ENCODE data around the gene FAM219B.

FAM219B gene

GRCh38 chr15:74897300-74897701 lies 9.3 kb downstream of the FAM219B start:
- TF ChIP-seq CEBPB (IDR thresholded peaks at IDR 0.05), result no peak
- no peak for TF ChIP-seq FOXM1 (IDR thresholded peaks at IDR 0.05; ENCODE audit: borderline replicate concordance, low read depth)
- no peak for TF ChIP-seq RAD21 (IDR thresholded peaks at IDR 0.05; ENCODE audit: low read depth)
- no peak for TF ChIP-seq NFIC (IDR thresholded peaks at IDR 0.05)
- no peak for TF ChIP-seq YY1 (IDR thresholded peaks at IDR 0.05; ENCODE audit: low read depth)
- TF ChIP-seq EGR1 (IDR thresholded peaks at IDR 0.05), result no peak; the same call in 1 of the 2 replicates
- TF ChIP-seq ZBTB7A (IDR thresholded peaks at IDR 0.05; ENCODE audit: low read depth), result no peak
- TF ChIP-seq USF1 (IDR thresholded peaks at IDR 0.05), result no peak
- TF ChIP-seq EP300 (IDR thresholded peaks at IDR 0.05; ENCODE audit: borderline replicate concordance), result no peak
- no peak for TF ChIP-seq CREB1 (IDR thresholded peaks at IDR 0.05; ENCODE audit: low read depth)
- no peak for TF ChIP-seq TCF12 (IDR thresholded peaks at IDR 0.05; ENCODE audit: low read depth)
- no peak for TF ChIP-seq TEAD4 (IDR thresholded peaks at IDR 0.05)
- TF ChIP-seq REST (IDR thresholded peaks at IDR 0.05; ENCODE audit: low read depth), result no peak
- no peak for TF ChIP-seq TAF1 (IDR thresholded peaks at IDR 0.05; ENCODE audit: low read depth)
- no peak for TF ChIP-seq MAX (IDR thresholded peaks at IDR 0.05)

- no peak for TF ChIP-seq CEBPB (IDR thresholded peaks at IDR 0.05)
- TF ChIP-seq TEAD4 (IDR thresholded peaks at IDR 0.05), result no peak
- no peak for TF ChIP-seq EGR1 (IDR thresholded peaks at IDR 0.05)
- TF ChIP-seq TCF12 (IDR thresholded peaks at IDR 0.05; ENCODE audit: low read depth), result no peak
- TF ChIP-seq NFIC (IDR thresholded peaks at IDR 0.05), result no peak
- no peak for TF ChIP-seq TAF1 (IDR thresholded peaks at IDR 0.05; ENCODE audit: low read depth)
- no peak for TF ChIP-seq ZBTB7A (IDR thresholded peaks at IDR 0.05; ENCODE audit: low read depth)
- no peak for TF ChIP-seq USF1 (IDR thresholded peaks at IDR 0.05)
- TF ChIP-seq FOXM1 (IDR thresholded peaks at IDR 0.05; ENCODE audit: borderline replicate concordance, low read depth), result no peak
- no peak for TF ChIP-seq MAX (IDR thresholded peaks at IDR 0.05)
- TF ChIP-seq EP300 (IDR thresholded peaks at IDR 0.05; ENCODE audit: borderline replicate concordance), result no peak
- no peak for TF ChIP-seq CREB1 (IDR thresholded peaks at IDR 0.05; ENCODE audit: low read depth)
- TF ChIP-seq YY1 (IDR thresholded peaks at IDR 0.05; ENCODE audit: low read depth), result no peak
- TF ChIP-seq REST (IDR thresholded peaks at IDR 0.05; ENCODE audit: low read depth), result no peak
- TF ChIP-seq RAD21 (IDR thresholded peaks at IDR 0.05; ENCODE audit: low read depth), result no peak
Observed at GRCh38 chr15:74896316-74896715, 10.3 kb downstream of the FAM219B start.

- TF ChIP-seq TAF1 (IDR thresholded peaks at IDR 0.05; ENCODE audit: low read depth), result no peak
- TF ChIP-seq EGR1 (IDR thresholded peaks at IDR 0.05), result no peak
Observed at GRCh38 chr15:74895830-74896229, 10.8 kb downstream of the FAM219B start.

- no peak for TF ChIP-seq REST (IDR thresholded peaks at IDR 0.05; ENCODE audit: low read depth)
Observed at GRCh38 chr15:74893627-74894026, 13.0 kb downstream of the FAM219B start.

GRCh38 chr15:74892931-74893330 lies 13.7 kb downstream of the FAM219B start:
- no peak for TF ChIP-seq CEBPB (IDR thresholded peaks at IDR 0.05)
